ENCODE data around the gene NEDD4L. TPM values are rescaled to one million over a fixed set of nuclear protein-coding genes. Genes with fewer than 3 reads are reported as not detected.

The NEDD4L gene
- total and polyA plus RNA-seq, 3 donors from 2014 or later, result 14.3 to 43.1 (median 42.7) TPM

DNA sequence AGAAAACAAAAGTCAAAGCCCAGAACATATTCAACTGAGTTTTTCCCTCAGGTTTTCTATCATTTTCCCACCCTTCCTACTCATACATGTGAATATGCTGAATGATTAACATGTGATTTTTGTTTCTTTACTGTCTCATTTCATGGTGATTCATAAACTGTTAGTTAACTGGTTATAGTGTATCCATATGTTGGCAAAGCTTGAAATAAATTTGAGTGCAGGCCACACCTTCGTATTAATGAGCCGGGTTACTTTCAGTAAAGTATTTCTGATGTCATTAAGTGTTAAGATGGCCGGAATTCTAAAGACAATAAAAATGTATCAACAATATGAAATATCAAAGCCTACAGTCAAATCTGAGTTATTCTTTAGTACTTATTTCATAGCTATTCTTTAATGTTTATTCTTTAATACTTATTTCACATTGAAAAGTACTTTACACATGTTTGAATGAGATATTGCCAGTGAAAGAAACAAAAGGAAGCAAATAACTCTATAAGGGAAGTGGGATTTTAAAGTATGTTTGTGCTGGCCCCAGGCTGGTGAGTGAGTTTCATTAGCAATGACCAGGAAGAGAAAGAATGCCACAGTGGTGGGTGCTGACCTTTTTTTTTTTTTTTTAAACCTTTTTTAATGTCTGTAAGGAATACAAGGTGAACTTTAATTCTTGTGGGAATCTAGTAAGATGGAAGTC is 178.6 kb downstream of the NEDD4L start:
- no peak for DNase-seq
- H3K36me3 ChIP-seq (ENCODE audit: low read depth, missing control alignments), result no peaks in the 10 kb centered on the region
- H3K27me3 ChIP-seq, result no peaks in the 10 kb centered on the region
- H3K4me3 ChIP-seq, result no peak overlapping the region
- no peaks in the 10 kb centered on the region for H3K4me1 ChIP-seq
- intact Hi-C loops (cut with DNase I; ENCODE audit: low total_unique reads), result no loop called here
- no peaks in the 10 kb centered on the region for H3K9me3 ChIP-seq
- WGBS, 2 donors, result 82 to 90% methylated on average over 3 of the region's 3 CpGs
- no peak overlapping the region for H3K27ac ChIP-seq
- TF ChIP-seq, protein P1, sequence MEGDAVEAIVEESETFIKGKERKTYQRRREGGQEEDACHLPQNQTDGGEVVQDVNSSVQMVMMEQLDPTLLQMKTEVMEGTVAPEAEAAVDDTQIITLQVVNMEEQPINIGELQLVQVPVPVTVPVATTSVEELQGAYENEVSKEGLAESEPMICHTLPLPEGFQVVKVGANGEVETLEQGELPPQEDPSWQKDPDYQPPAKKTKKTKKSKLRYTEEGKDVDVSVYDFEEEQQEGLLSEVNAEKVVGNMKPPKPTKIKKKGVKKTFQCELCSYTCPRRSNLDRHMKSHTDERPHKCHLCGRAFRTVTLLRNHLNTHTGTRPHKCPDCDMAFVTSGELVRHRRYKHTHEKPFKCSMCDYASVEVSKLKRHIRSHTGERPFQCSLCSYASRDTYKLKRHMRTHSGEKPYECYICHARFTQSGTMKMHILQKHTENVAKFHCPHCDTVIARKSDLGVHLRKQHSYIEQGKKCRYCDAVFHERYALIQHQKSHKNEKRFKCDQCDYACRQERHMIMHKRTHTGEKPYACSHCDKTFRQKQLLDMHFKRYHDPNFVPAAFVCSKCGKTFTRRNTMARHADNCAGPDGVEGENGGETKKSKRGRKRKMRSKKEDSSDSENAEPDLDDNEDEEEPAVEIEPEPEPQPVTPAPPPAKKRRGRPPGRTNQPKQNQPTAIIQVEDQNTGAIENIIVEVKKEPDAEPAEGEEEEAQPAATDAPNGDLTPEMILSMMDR (IDR thresholded peaks at IDR 0.05), result no peak
- TF ChIP-seq POLR2A (IDR thresholded peaks at IDR 0.05), result no peak

- Histone ChIP-seq H3K4me1 (no peaks in the 10 kb centered on the region), H3K9me3 (no peaks in the 10 kb centered on the region), H3K36me3 (ENCODE audit: low read depth, missing control alignments) (no peaks in the 10 kb centered on the region), H3K27me3 (no peaks in the 10 kb centered on the region), H3K4me3 (no peak overlapping the region), H3K27ac (no peak overlapping the region)
- 75 to 85% methylated on average over 9 to 15 of the region's 15 CpGs for WGBS, 2 donors
- intact Hi-C loops (cut with DNase I; ENCODE audit: low total_unique reads), result no loop called here
- TF ChIP-seq, protein P1 (IDR thresholded peaks at IDR 0.05), result no peak
- TF ChIP-seq POLR2A (IDR thresholded peaks at IDR 0.05), result no peak
- DNase-seq, result no peak
Measured at GRCh38 chr18:58223717-58224424, 179.8 kb downstream of the NEDD4L start.

- no peak overlapping the region for H3K27ac ChIP-seq
- H3K4me1 ChIP-seq, result no peaks in the 10 kb centered on the region
- TF ChIP-seq, protein P1 (IDR thresholded peaks at IDR 0.05), result no peak
- no peak for TF ChIP-seq POLR2A (IDR thresholded peaks at IDR 0.05)
- no peak overlapping the region for H3K4me3 ChIP-seq
- intact Hi-C loops (cut with DNase I; ENCODE audit: low total_unique reads), result no loop called here
- DNase-seq, result no peak
- 60 to 90% methylated on average over 2 of the region's 2 CpGs for WGBS, 2 donors
- no peaks in the 10 kb centered on the region for H3K27me3 ChIP-seq
- H3K9me3 ChIP-seq, result no peaks in the 10 kb centered on the region
- H3K36me3 ChIP-seq (ENCODE audit: low read depth, missing control alignments), result no peaks in the 10 kb centered on the region
Measured at GRCh38 chr18:58224425-58224750, 180.4 kb downstream of the NEDD4L start.

DNA sequence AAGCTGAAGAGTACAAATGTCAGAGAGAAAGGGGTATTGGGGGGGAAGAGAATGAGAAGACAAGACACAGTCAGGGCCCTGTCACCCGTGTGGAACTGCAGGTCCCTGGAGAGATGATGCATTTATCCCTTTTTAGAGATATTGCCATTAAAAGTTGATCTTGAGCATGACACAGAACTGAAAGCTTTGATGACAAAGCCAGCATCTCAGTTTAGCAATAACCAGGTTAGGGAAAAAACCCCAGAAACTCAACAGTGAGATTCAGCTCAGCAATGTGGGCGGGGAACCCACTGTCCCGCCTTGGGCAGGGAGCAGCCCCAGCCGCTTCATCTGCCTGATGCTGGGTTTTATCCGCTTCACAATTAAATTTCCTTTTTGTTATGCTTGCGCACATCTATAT is 181.1 kb downstream of the NEDD4L start:
- H3K27me3 ChIP-seq, result no peaks in the 10 kb centered on the region
- intact Hi-C loops (cut with DNase I; ENCODE audit: low total_unique reads), result no loop called here
- H3K4me3 ChIP-seq, result no peak overlapping the region
- no peaks in the 10 kb centered on the region for H3K4me1 ChIP-seq
- H3K9me3 ChIP-seq, result no peaks in the 10 kb centered on the region
- H3K27ac ChIP-seq, result no peak overlapping the region
- TF ChIP-seq, protein P1 (IDR thresholded peaks at IDR 0.05), result no peak
- TF ChIP-seq POLR2A (IDR thresholded peaks at IDR 0.05), result no peak
- DNase-seq, result no peak
- WGBS, 2 donors, result 91 to 97% methylated on average over 6 of the region's 6 CpGs
- no peaks in the 10 kb centered on the region for H3K36me3 ChIP-seq (ENCODE audit: low read depth, missing control alignments)

Data from testis (tissue), 3 donors.